Panc1 (cell line): ENCODE measurements around the gene PTGR3. TPM values are rescaled to one million over a fixed set of nuclear protein-coding genes. Genes with fewer than 3 reads are reported as not detected.

Experiments used
- ATAC-seq: fragments of 200-7000 bp; cut with Tn5 transposase; 2 replicates; pipeline ENCODE4 v1.9.1; 2020; ENCODE audit warnings: mild to moderate bottlenecking, moderate library complexity
- BruUV-seq: library from RNA; stranded (reverse); fragments of 400-500 nt; replicated peaks from 2 replicates; lab custom pipeline; 2021; lab: Mats Ljungman, UMichigan
- CTCF ChIA-PET: fragments of 300-600 bp; sonication (Branson Sonifier 250); formaldehyde crosslinking; loops from one replicate; lab custom pipeline; 2022; ENCODE audit warnings: antibody characterized with exemption; lab: Charles Lee
- POLR2A ChIA-PET: fragments of 300-600 bp; sonication (Branson Sonifier 250); formaldehyde crosslinking; loops from one replicate; lab custom pipeline; 2022; ENCODE audit warnings: antibody characterized with exemption; lab: Charles Lee
- DNase-seq: peaks from one replicate; pipeline ENCODE4 v3.0.0-alpha.2; 2010; ENCODE audit warnings: low read depth, low spot score
- H3K27ac ChIP-seq: 2 replicates; pipeline ENCODE4 v1.5.1; 2011; ENCODE audit warnings: mild to moderate bottlenecking, low read length, inconsistent platforms
- H3K27me3 ChIP-seq: fragments of 200-500 bp; sonication (Bioruptor generic); 2 replicates; pipeline ENCODE4 v1.6.0; 2014; ENCODE audit warnings: low read length, inconsistent platforms; ENCODE audit not compliant: control insufficient read depth, insufficient read depth
- H3K36me3 ChIP-seq: fragments of 200-500 bp; sonication (Bioruptor generic); 2 replicates; pipeline ENCODE4 v1.5.1; 2014; ENCODE audit warnings: inconsistent platforms, mild to moderate bottlenecking, low read length, moderate library complexity; ENCODE audit not compliant: control insufficient read depth, insufficient read depth
- H3K4me1 ChIP-seq: 2 replicates; pipeline ENCODE4 v1.5.1; 2011; ENCODE audit warnings: inconsistent platforms, mild to moderate bottlenecking, low read length, moderate library complexity; ENCODE audit not compliant: control insufficient read depth, insufficient read depth
- H3K4me3 ChIP-seq, 2 experiments: 2 replicates each; pipeline ENCODE4 v1.5.1; 2011 to 2012; ENCODE audit warnings: low read depth in 2 of 2, low read length in 2 of 2, mild to moderate bottlenecking in 2 of 2, inconsistent platforms in 1 of 2, moderate library complexity in 1 of 2
- H3K9me3 ChIP-seq: fragments of 200-500 bp; sonication (Bioruptor generic); 2 replicates; pipeline ENCODE4 v1.5.1; 2014; ENCODE audit warnings: low read depth, mild to moderate bottlenecking, inconsistent platforms, low read length, moderate library complexity; ENCODE audit not compliant: control insufficient read depth, insufficient read depth
- POLR2AphosphoS5 ChIP-seq: IDR thresholded peaks from 2 replicates; pipeline ENCODE4 v1.6.1; 2012; ENCODE audit warnings: mild to moderate bottlenecking, low read depth, low read length, moderate library complexity
- SIN3A ChIP-seq: IDR thresholded peaks from 2 replicates; pipeline ENCODE4 v1.6.1; 2012; ENCODE audit warnings: low read depth, mild to moderate bottlenecking, low read length, moderate library complexity, borderline replicate concordance; ENCODE audit not compliant: insufficient read depth
- TCF7L2 ChIP-seq: IDR thresholded peaks from 2 replicates; pipeline ENCODE4 v1.6.1; 2011; ENCODE audit warnings: mild to moderate bottlenecking, low read depth, low read length, inconsistent platforms
- in situ Hi-C: cut with HindIII; loops from 2 replicates; pipeline ENCODE4 v1.10.0; 2016; ENCODE audit warnings: low sequenced_read_pairs, low pct_unique_long_range_greater_than_20kb
- intact Hi-C: fragments of 100-400 bp; cut with micrococcal nuclease; formaldehyde crosslinking; loops from one replicate; pipeline ENCODE4 v1.10.0; 2022; ENCODE audit not compliant: unreplicated experiment
- total RNA-seq: library from RNA; stranded (reverse); gene quantifications from one replicate; pipeline ENCODE4 v1.2.1, GENCODE V29; 2021; ENCODE audit not compliant: unreplicated experiment
- TF ChIP-seq, protein P1 (sequence below), 2 experiments: IDR thresholded peaks; 2 replicates each; pipeline ENCODE4 v1.6.1; 2011 to 2012; ENCODE audit warnings: low read depth in 2 of 2, control low read depth in 1 of 2, low read length in 1 of 2, mild to moderate bottlenecking in 1 of 2, moderate library complexity in 1 of 2; ENCODE audit not compliant: insufficient read depth in 1 of 2
- TF ChIP-seq, protein P2 (sequence below): fragments of 450-650 bp; IDR thresholded peaks from 2 replicates; pipeline ENCODE4 v1.5.1; 2017; ENCODE audit warnings: mild to moderate bottlenecking

Gene PTGR3
- total RNA-seq, 1 experiment from 2014 or later, result 45.0 TPM

DNA sequence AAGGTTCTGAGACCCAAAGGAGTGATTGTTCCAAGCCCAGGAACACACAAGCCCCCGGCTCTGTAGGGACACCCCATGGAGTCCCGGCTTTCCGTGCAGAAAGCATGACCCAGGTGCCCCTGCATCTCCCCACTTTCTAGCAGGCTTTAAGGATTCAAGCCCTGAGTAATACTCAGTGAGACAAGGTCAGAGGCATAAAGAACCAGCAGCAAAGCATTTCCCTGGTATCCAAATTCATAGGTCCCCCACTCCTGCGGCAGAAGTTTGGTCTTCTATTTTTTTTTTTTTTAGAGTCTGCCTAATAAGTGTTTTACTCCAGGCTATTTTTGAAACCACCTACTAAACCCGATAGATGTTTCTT, 18.0 kb upstream of the PTGR3 start:
- ATAC-seq (no peak), DNase-seq (no peak)
- Histone ChIP-seq H3K36me3 (no peaks in the 10 kb centered on the region), H3K27me3 (no peaks in the 10 kb centered on the region), H3K4me1 (no peaks in the 10 kb centered on the region), H3K9me3 (no peaks in the 10 kb centered on the region), H3K27ac (no peak overlapping the region), H3K4me3 (no peak overlapping the region)
- in situ Hi-C loops (no loop called here), intact Hi-C loops (no loop called here)
- POLR2A ChIA-PET, result no interaction called here
- CTCF ChIA-PET, result no interaction called here
- TF ChIP-seq, protein P1, sequence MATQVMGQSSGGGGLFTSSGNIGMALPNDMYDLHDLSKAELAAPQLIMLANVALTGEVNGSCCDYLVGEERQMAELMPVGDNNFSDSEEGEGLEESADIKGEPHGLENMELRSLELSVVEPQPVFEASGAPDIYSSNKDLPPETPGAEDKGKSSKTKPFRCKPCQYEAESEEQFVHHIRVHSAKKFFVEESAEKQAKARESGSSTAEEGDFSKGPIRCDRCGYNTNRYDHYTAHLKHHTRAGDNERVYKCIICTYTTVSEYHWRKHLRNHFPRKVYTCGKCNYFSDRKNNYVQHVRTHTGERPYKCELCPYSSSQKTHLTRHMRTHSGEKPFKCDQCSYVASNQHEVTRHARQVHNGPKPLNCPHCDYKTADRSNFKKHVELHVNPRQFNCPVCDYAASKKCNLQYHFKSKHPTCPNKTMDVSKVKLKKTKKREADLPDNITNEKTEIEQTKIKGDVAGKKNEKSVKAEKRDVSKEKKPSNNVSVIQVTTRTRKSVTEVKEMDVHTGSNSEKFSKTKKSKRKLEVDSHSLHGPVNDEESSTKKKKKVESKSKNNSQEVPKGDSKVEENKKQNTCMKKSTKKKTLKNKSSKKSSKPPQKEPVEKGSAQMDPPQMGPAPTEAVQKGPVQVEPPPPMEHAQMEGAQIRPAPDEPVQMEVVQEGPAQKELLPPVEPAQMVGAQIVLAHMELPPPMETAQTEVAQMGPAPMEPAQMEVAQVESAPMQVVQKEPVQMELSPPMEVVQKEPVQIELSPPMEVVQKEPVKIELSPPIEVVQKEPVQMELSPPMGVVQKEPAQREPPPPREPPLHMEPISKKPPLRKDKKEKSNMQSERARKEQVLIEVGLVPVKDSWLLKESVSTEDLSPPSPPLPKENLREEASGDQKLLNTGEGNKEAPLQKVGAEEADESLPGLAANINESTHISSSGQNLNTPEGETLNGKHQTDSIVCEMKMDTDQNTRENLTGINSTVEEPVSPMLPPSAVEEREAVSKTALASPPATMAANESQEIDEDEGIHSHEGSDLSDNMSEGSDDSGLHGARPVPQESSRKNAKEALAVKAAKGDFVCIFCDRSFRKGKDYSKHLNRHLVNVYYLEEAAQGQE (IDR thresholded peaks at IDR 0.05; ENCODE audit: insufficient read depth in 1 of 2, low read depth in 2 of 2, low read length in 1 of 2), result no peak
- TF ChIP-seq SIN3A (no peak), POLR2AphosphoS5 (no peak), TCF7L2 (no peak)
- TF ChIP-seq, protein P2, sequence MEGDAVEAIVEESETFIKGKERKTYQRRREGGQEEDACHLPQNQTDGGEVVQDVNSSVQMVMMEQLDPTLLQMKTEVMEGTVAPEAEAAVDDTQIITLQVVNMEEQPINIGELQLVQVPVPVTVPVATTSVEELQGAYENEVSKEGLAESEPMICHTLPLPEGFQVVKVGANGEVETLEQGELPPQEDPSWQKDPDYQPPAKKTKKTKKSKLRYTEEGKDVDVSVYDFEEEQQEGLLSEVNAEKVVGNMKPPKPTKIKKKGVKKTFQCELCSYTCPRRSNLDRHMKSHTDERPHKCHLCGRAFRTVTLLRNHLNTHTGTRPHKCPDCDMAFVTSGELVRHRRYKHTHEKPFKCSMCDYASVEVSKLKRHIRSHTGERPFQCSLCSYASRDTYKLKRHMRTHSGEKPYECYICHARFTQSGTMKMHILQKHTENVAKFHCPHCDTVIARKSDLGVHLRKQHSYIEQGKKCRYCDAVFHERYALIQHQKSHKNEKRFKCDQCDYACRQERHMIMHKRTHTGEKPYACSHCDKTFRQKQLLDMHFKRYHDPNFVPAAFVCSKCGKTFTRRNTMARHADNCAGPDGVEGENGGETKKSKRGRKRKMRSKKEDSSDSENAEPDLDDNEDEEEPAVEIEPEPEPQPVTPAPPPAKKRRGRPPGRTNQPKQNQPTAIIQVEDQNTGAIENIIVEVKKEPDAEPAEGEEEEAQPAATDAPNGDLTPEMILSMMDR, result no peak
- BruUV-seq, result no TSS peak

DNA sequence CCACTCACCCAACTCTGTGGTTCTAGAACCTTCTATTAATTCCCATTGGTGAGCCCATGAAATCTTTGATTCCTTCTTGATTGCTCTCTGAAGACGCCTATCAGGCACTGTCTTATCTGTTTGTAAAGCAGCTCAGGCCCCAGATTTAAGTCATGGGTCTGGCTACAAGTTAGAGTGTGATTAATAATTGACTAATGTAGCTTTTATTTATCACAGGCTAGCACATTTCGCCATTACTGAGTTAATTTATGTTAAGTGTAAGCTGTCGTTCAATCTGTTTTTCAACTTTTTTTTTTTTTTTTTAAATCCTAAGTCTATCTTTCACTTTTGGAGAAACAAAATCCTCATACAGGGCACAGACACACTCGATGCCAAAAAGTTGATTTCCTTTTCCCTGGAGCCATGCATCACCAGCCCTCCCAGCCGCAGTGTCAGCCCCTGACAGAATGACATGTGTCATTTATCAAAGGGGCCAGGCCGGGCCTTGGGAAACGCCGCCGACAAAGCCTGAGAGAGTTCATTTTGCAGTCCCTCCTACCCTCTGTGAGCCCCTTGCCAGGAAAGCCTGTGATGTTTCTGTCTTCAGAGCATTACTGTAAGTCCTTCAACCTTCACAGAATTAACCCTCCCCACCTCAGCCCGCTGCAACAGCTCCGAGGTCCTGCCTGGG, 17.5 kb upstream of the PTGR3 start:
- H3K36me3 ChIP-seq, result no peaks in the 10 kb centered on the region
- no peak overlapping the region for H3K27ac ChIP-seq
- no peak for ATAC-seq
- intact Hi-C loops (no loop called here), in situ Hi-C loops (no loop called here)
- CTCF ChIA-PET, result interaction anchor here (0.6 kb wide), 1 partner anchor 569 kb away, joined by 8 read pairs; no protein-coding TSS in a partner anchor
- H3K9me3 ChIP-seq, result no peaks in the 10 kb centered on the region
- no TSS peak for BruUV-seq
- H3K27me3 ChIP-seq, result no peaks in the 10 kb centered on the region
- DNase-seq, result no peak
- TF ChIP-seq POLR2AphosphoS5 (no peak), SIN3A (no peak), TCF7L2 (no peak)
- TF ChIP-seq, protein P2, result no peak
- TF ChIP-seq, protein P1 (IDR thresholded peaks at IDR 0.05; ENCODE audit: insufficient read depth in 1 of 2, low read depth in 2 of 2, low read length in 1 of 2), result no peak
- no peaks in the 10 kb centered on the region for H3K4me1 ChIP-seq
- no peak overlapping the region for H3K4me3 ChIP-seq
- POLR2A ChIA-PET, result interaction anchor here (0.6 kb wide), 1 partner anchor 355 kb away, joined by 3 read pairs; no protein-coding TSS in a partner anchor
